ENCODE results near the gene FGF12.

FGF12 gene

DNA sequence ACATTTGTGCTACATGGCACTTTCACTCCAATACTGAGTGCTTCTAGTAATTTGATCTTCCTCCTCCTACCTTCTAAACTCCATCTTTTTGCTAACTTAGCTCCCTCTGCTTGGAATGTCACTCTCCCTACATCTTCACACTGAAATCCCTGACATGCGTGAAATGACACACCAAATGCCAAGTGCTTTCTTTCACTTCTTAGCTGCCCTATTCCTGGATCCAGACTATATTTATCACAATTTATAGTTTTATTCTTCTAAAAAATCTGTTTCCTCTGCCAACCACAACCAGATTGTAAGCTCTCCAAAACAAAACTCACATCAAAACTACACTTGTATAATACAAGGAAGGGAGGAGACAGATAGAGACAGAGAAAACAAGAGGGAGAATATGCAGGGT lies 387.3 kb downstream of the FGF12 start:
- DNase-seq (ENCODE audit: low read depth): no peak
- H3K4me3 ChIP-seq (ENCODE audit: low read length): no peak overlapping the region
- no peak for TF ChIP-seq CTCF (conservative IDR thresholded peaks at IDR 0.05; ENCODE audit: low read depth, low read length)

DNA sequence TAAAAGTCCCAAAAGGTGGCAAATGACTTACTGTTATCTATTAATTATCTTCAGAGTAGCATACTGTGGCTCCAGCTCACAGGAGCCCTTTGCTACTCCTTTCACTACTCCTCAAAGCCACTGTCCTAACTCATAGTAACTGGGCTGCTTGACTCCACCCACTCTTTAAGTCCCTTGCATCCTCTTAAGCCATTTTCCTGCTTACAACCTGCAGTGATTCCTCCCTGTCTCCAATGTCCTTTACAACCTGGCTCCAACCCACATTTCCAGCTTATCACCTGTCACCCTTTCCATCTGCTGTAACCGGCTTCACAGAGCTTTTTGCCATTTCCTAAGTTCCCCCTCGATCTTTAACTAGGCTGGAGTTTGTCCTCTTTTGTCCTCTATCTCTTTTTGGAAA lies 388.1 kb downstream of the FGF12 start:
- no peak overlapping the region for H3K4me3 ChIP-seq (ENCODE audit: low read length)
- no peak for DNase-seq (ENCODE audit: low read depth)
- TF ChIP-seq CTCF (conservative IDR thresholded peaks at IDR 0.05; ENCODE audit: low read depth, low read length): no peak

DNA sequence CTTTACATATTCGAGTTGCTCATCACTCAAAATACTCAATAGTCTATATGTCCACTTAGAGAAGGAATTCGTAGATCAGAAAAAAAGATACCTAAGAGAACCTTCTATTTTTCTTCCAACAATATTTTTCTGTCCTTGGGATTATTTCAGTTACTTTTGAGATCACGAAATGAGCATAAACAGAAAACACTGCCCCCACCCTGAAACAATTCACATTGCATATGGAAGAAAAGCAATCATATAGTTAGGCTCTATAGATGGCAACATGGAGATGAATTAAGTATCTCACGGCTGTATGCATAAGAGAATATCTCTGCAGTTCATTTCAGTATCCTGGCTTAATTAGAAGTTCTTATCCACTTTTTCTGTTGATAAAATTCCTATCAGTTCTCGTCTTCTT lies 391.1 kb downstream of the FGF12 start:
- DNase-seq (ENCODE audit: low read depth): no peak
- TF ChIP-seq CTCF (conservative IDR thresholded peaks at IDR 0.05; ENCODE audit: low read depth, low read length): peak; percentile 44

GRCh38 chr3:192332386-192333291 lies 394.7 kb downstream of the FGF12 start:
- TF ChIP-seq CTCF (conservative IDR thresholded peaks at IDR 0.05; ENCODE audit: low read depth, low read length): no peak
- H3K4me3 ChIP-seq (ENCODE audit: low read length): no peak overlapping the region
- no peak for DNase-seq (ENCODE audit: low read depth)

More for the DNA sequence above, 391.1 kb downstream of the FGF12 start:
- no peak overlapping the region for H3K4me3 ChIP-seq (ENCODE audit: low read length)

- TF ChIP-seq CTCF (conservative IDR thresholded peaks at IDR 0.05; ENCODE audit: low read depth, low read length): no peak
- no peak overlapping the region for H3K4me3 ChIP-seq (ENCODE audit: low read length)
- no peak for DNase-seq (ENCODE audit: low read depth)
Observed at GRCh38 chr3:192331749-192332385, 395.5 kb downstream of the FGF12 start.

DNA sequence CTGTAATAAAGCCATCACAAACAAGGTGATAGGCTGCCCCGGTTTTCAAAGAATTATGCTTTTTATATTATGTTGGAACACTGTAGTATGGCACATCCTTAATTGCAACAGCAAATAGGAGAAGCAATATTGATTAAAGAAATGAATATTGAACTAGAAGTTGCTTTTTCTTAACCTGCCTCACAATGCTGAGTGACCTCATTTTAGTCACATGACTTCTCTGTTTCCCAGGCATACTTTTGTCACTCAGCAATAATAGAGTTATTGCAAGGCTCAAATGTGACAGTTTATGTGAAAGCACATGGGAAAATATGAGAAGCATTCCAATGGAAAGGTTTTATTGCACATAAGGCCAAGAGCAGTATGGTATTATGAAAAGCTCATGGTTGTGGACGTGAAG lies 400.7 kb downstream of the FGF12 start:
- TF ChIP-seq CTCF (conservative IDR thresholded peaks at IDR 0.05; ENCODE audit: low read depth, low read length): no peak
- DNase-seq (ENCODE audit: low read depth): no peak
- H3K4me3 ChIP-seq (ENCODE audit: low read length): no peak overlapping the region

DNA sequence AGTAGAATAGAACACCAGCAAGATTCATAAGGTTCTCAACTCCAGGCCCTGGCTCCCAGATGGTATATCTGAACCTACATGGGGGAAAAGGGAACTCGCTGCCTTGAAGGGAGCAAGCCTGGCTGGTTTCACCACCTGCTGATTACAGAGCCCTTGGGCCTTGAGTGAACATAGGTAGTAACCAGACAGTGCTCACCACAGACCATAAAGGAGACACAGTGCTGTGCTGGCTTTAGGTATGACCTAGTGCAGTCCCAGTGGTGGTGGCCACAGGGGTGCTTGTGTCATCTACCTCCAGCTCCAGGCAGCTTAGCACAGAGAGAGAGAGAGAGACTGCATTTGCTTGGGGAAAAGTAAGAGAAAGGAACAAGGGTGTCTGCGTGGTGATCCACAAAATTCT lies 409.8 kb downstream of the FGF12 start:
- no peak for DNase-seq (ENCODE audit: low read depth)
- H3K4me3 ChIP-seq (ENCODE audit: low read length): no peak overlapping the region
- TF ChIP-seq CTCF (conservative IDR thresholded peaks at IDR 0.05; ENCODE audit: low read depth, low read length): no peak

Data from retinal pigment epithelial cell (primary cell).